CD4-positive, alpha-beta T cell treated with Interleukin-2 at 100 ng/mL for 4 hours (primary cell): ENCODE measurements around the gene EBNA1BP2.
"Not testable (repeated sequence)": the region's sequence is repeated elsewhere in the genome, so short reads cannot be mapped to it uniquely, and the experiment has no call there.

ENCODE experiments used
- DNase-seq: peaks from one replicate; pipeline ENCODE4 v3.0.0-alpha.2; 2020; ENCODE audit warnings: low spot score

Gene EBNA1BP2

GRCh38 chr1:43171876-43172526 lies at the start of gene EBNA1BP2, which contains the start of gene CFAP57:
Gene EBNA1BP2 (minus strand): TSS chr1:43172290. CDS start chr1:43172118, 172 bp downstream.
Gene CFAP57 (plus strand): TSS chr1:43172330. CDS start chr1:43172754, 424 bp downstream.
- DNase-seq = peak; percentile 95

GRCh38 chr1:43221797-43222196 lies 49.7 kb upstream of the EBNA1BP2 start:
- DNase-seq = no peak

GRCh38 chr1:43220905-43221778 lies 49.1 kb upstream of the EBNA1BP2 start:
- no peak for DNase-seq

GRCh38 chr1:43217747-43218146 lies 45.7 kb upstream of the EBNA1BP2 start:
- no peak for DNase-seq

GRCh38 chr1:43214501-43215444 lies 42.7 kb upstream of the EBNA1BP2 start:
- no peak for DNase-seq

GRCh38 chr1:43208277-43208676 lies 36.2 kb upstream of the EBNA1BP2 start:
- not testable (repeated sequence) for DNase-seq

- DNase-seq = no peak
Measured at GRCh38 chr1:43207229-43207853, 35.3 kb upstream of the EBNA1BP2 start.

- no peak for DNase-seq
Measured at GRCh38 chr1:43206600-43207228, 34.6 kb upstream of the EBNA1BP2 start.

GRCh38 chr1:43205671-43206070 lies 33.6 kb upstream of the EBNA1BP2 start:
- DNase-seq = no peak

- DNase-seq = no peak
Measured at GRCh38 chr1:43204394-43204793, 32.3 kb upstream of the EBNA1BP2 start.

GRCh38 chr1:43203859-43204258 lies 31.8 kb upstream of the EBNA1BP2 start:
- DNase-seq = no peak

GRCh38 chr1:43199093-43199726 lies 27.1 kb upstream of the EBNA1BP2 start:
- DNase-seq = no peak

- no peak for DNase-seq
Measured at GRCh38 chr1:43197343-43198127, 25.4 kb upstream of the EBNA1BP2 start.

- no peak for DNase-seq
Measured at GRCh38 chr1:43194509-43194908, 22.4 kb upstream of the EBNA1BP2 start.

GRCh38 chr1:43188106-43188505 lies 16.0 kb upstream of the EBNA1BP2 start:
- no peak for DNase-seq

GRCh38 chr1:43184995-43185394 lies 12.9 kb upstream of the EBNA1BP2 start:
- no peak for DNase-seq

- no peak for DNase-seq
Measured at GRCh38 chr1:43184388-43184787, 12.3 kb upstream of the EBNA1BP2 start.

- DNase-seq = no peak
Measured at GRCh38 chr1:43177691-43178090, 5.6 kb upstream of the EBNA1BP2 start.

GRCh38 chr1:43174873-43175272 lies 2.8 kb upstream of the EBNA1BP2 start:
- no peak for DNase-seq

GRCh38 chr1:43172527-43172972 lies 460 bp upstream of the EBNA1BP2 start:
- DNase-seq = peak; percentile 89
